HEK293 (cell line): ENCODE data around the gene RECK.

Experiments used
- CTCF ChIA-PET: fragments of 350-600 bp; formaldehyde crosslinking; extraction: SDS; loops from one replicate; lab custom pipeline; 2021; ENCODE audit warnings: antibody characterized with exemption; lab: Yijun Ruan, JAX
- POLR2A ChIA-PET: fragments of 300-600 bp; formaldehyde crosslinking; extraction: SDS; loops from one replicate; lab custom pipeline; 2020; ENCODE audit warnings: antibody characterized with exemption, inconsistent platforms; lab: Yijun Ruan, JAX
- H3K27ac ChIP-seq: fragments of 200-500 bp; sonication (Bioruptor generic); 2 replicates; pipeline ENCODE4 v1.5.1; 2014; ENCODE audit warnings: low read depth, low read length, control low read depth, inconsistent platforms; ENCODE audit errors: extremely low read depth
- H3K36me3 ChIP-seq, 2 experiments: fragments of 200-500 bp in 1 of 2; sonication (Bioruptor generic) in 1 of 2; 1 replicate in 1 of 2; 2 replicates in 1 of 2; pipeline ENCODE4 v1.5.1; 2014 to 2017; ENCODE audit warnings: inconsistent platforms in 2 of 2, low read length in 2 of 2; ENCODE audit not compliant: control insufficient read depth in 2 of 2, insufficient read depth in 1 of 2
- H3K4me1 ChIP-seq: fragments of 200-500 bp; sonication (Bioruptor generic); 2 replicates; pipeline ENCODE4 v1.5.1; 2014; ENCODE audit warnings: mild to moderate bottlenecking, low read length, inconsistent platforms; ENCODE audit not compliant: control insufficient read depth, insufficient read depth
- H3K4me3 ChIP-seq: 2 replicates; pipeline ENCODE4 v1.5.1; 2011; ENCODE audit warnings: low read depth, mild to moderate bottlenecking, control low read depth, low read length, moderate library complexity
- H3K9me3 ChIP-seq: fragments of 200-500 bp; sonication (Bioruptor generic); 2 replicates; pipeline ENCODE4 v1.5.1; 2014; ENCODE audit warnings: low read depth, low read length, inconsistent platforms; ENCODE audit not compliant: control insufficient read depth, insufficient read depth
- GFI1B ChIP-seq: fragments of 450-650 bp; formaldehyde crosslinking; IDR thresholded peaks from 2 replicates; pipeline ENCODE4 v1.5.1; 2016; ENCODE audit warnings: missing biosample characterization, missing genetic modification characterization
- GLIS2 ChIP-seq: fragments of 450-650 bp; formaldehyde crosslinking; IDR thresholded peaks from 2 replicates; pipeline ENCODE4 v1.5.1; 2016; ENCODE audit warnings: missing biosample characterization, missing genetic modification characterization
- KLF10 ChIP-seq: fragments of 450-650 bp; IDR thresholded peaks from 2 replicates; pipeline ENCODE4 v1.5.1; 2018; ENCODE audit warnings: missing biosample characterization, mild to moderate bottlenecking, missing genetic modification characterization
- KLF8 ChIP-seq: fragments of 450-650 bp; formaldehyde crosslinking; IDR thresholded peaks from 2 replicates; pipeline ENCODE4 v1.5.1; 2016; ENCODE audit warnings: missing biosample characterization, missing genetic modification characterization
- PRDM1 ChIP-seq: fragments of 450-650 bp; formaldehyde crosslinking; IDR thresholded peaks from 2 replicates; pipeline ENCODE4; 2016; ENCODE audit warnings: missing biosample characterization, missing genetic modification characterization
- SP3 ChIP-seq: fragments of 450-650 bp; formaldehyde crosslinking; IDR thresholded peaks from 2 replicates; pipeline ENCODE4 v1.5.1; 2016; ENCODE audit warnings: missing biosample characterization, missing genetic modification characterization
- WT1 ChIP-seq: fragments of 450-650 bp; formaldehyde crosslinking; IDR thresholded peaks from 2 replicates; pipeline ENCODE4 v1.5.1; 2016; ENCODE audit warnings: missing biosample characterization, missing genetic modification characterization
- ZBTB17 ChIP-seq: fragments of 450-650 bp; formaldehyde crosslinking; IDR thresholded peaks from 2 replicates; pipeline ENCODE4 v1.5.1; 2016; ENCODE audit warnings: missing biosample characterization, missing genetic modification characterization
- ZBTB20 ChIP-seq: fragments of 450-650 bp; formaldehyde crosslinking; IDR thresholded peaks from 2 replicates; pipeline ENCODE4 v1.5.1; 2016; ENCODE audit warnings: missing biosample characterization, missing genetic modification characterization
- ZFP41 ChIP-seq: fragments of 450-650 bp; formaldehyde crosslinking; IDR thresholded peaks from 2 replicates; pipeline ENCODE4 v1.5.1; 2016; ENCODE audit warnings: missing biosample characterization, missing genetic modification characterization, borderline replicate concordance
- ZNF157 ChIP-seq: fragments of 450-650 bp; formaldehyde crosslinking; IDR thresholded peaks from 2 replicates; pipeline ENCODE4 v1.5.1; 2016; ENCODE audit warnings: missing biosample characterization, missing genetic modification characterization
- ZNF175 ChIP-seq: fragments of 450-650 bp; formaldehyde crosslinking; IDR thresholded peaks from 2 replicates; pipeline ENCODE4 v1.5.1; 2016; ENCODE audit warnings: missing biosample characterization, missing genetic modification characterization
- ZNF239 ChIP-seq: fragments of 450-650 bp; formaldehyde crosslinking; IDR thresholded peaks from 2 replicates; pipeline ENCODE4 v1.5.1; 2016; ENCODE audit warnings: missing biosample characterization, missing genetic modification characterization
- ZNF266 ChIP-seq: fragments of 450-650 bp; formaldehyde crosslinking; IDR thresholded peaks from 2 replicates; pipeline ENCODE4 v1.5.1; 2016; ENCODE audit warnings: missing biosample characterization, missing genetic modification characterization, low read depth
- ZNF324 ChIP-seq: fragments of 450-650 bp; formaldehyde crosslinking; IDR thresholded peaks from 2 replicates; pipeline ENCODE4 v1.5.1; 2016; ENCODE audit warnings: missing biosample characterization, missing genetic modification characterization
- ZNF350 ChIP-seq: fragments of 450-650 bp; formaldehyde crosslinking; IDR thresholded peaks from 2 replicates; pipeline ENCODE4 v1.5.0; 2017; ENCODE audit warnings: missing biosample characterization, mild to moderate bottlenecking, missing genetic modification characterization
- ZNF37A ChIP-seq: fragments of 450-650 bp; IDR thresholded peaks from 2 replicates; pipeline ENCODE4 v1.5.1; 2018; ENCODE audit warnings: missing biosample characterization, missing genetic modification characterization
- ZNF626 ChIP-seq: fragments of 450-650 bp; sonication (Bioruptor Pico); formaldehyde crosslinking; IDR thresholded peaks from 2 replicates; pipeline ENCODE4 v1.5.1; 2018; ENCODE audit warnings: missing biosample characterization, missing genetic modification characterization, inconsistent platforms
- ZNF629 ChIP-seq: fragments of 450-650 bp; formaldehyde crosslinking; IDR thresholded peaks from 2 replicates; pipeline ENCODE4 v1.5.1; 2017; ENCODE audit warnings: missing biosample characterization, missing genetic modification characterization
- ZNF660 ChIP-seq: fragments of 450-650 bp; IDR thresholded peaks from 2 replicates; pipeline ENCODE4 v1.5.1; 2018; ENCODE audit warnings: missing biosample characterization, mild to moderate bottlenecking, missing genetic modification characterization
- ZNF664 ChIP-seq: fragments of 450-650 bp; formaldehyde crosslinking; IDR thresholded peaks from 2 replicates; pipeline ENCODE4 v1.5.1; 2016; ENCODE audit warnings: missing biosample characterization, missing genetic modification characterization
- ZNF670 ChIP-seq: fragments of 450-650 bp; formaldehyde crosslinking; IDR thresholded peaks from 2 replicates; pipeline ENCODE4 v1.5.1; 2016; ENCODE audit warnings: missing biosample characterization, missing genetic modification characterization, low read depth
- ZNF701 ChIP-seq: fragments of 450-650 bp; formaldehyde crosslinking; IDR thresholded peaks from 2 replicates; pipeline ENCODE4 v1.5.1; 2016; ENCODE audit warnings: missing biosample characterization, missing genetic modification characterization
- ZNF747 ChIP-seq: fragments of 450-650 bp; formaldehyde crosslinking; IDR thresholded peaks from 2 replicates; pipeline ENCODE4 v1.5.1; 2016; ENCODE audit warnings: missing biosample characterization, missing genetic modification characterization
- ZNF768 ChIP-seq: fragments of 450-650 bp; formaldehyde crosslinking; IDR thresholded peaks from 2 replicates; pipeline ENCODE4 v1.5.1; 2018; ENCODE audit warnings: missing biosample characterization, mild to moderate bottlenecking, missing genetic modification characterization
- TF ChIP-seq, protein P1 (sequence below): fragments of 450-650 bp; formaldehyde crosslinking; IDR thresholded peaks from 2 replicates; pipeline ENCODE4 v1.5.1; 2016; ENCODE audit warnings: missing biosample characterization, missing genetic modification characterization, low read depth
- TF ChIP-seq, protein P2 (sequence below): fragments of 450-650 bp; formaldehyde crosslinking; IDR thresholded peaks from 2 replicates; pipeline ENCODE4 v1.5.1; 2016; ENCODE audit warnings: missing biosample characterization, missing genetic modification characterization, borderline replicate concordance
- TF ChIP-seq, protein P3 (sequence below): fragments of 450-650 bp; formaldehyde crosslinking; IDR thresholded peaks from 2 replicates; pipeline ENCODE4 v1.5.1; 2016; ENCODE audit warnings: missing biosample characterization, missing genetic modification characterization, borderline replicate concordance

RECK gene

GRCh38 chr9:36169166-36169565, 132.5 kb downstream of the RECK start, which contains the start of gene CCIN:
CCIN (plus strand) TSS chr9:36169388; CDS start chr9:36169503, 115 bp downstream.
- no peak within 1 kb of the TSS for H3K4me3 ChIP-seq
- no peaks in the 10 kb centered on the region for H3K4me1 ChIP-seq
- ChIA-PET POLR2A (interaction anchor here (2.6 kb wide), 1 partner anchor 21 kb away, joined by 16 read pairs; the partner anchor contains the start of gene CLTA), CTCF (interaction anchor here (0.6 to 8.2 kb wide), 6 partner anchors 17 to 1616 kb away, joined by 3 to 172 read pairs (median 4); partner anchors contain the start of gene EXOSC3)
- H3K36me3 ChIP-seq: no peaks in the 10 kb centered on the region
- H3K27ac ChIP-seq: no peak within 1 kb of the TSS
- H3K9me3 ChIP-seq: no peaks in the 10 kb centered on the region
- TF ChIP-seq ZNF266 (tag by site-specific recombination) (no peak), ZFP41 (tag by site-specific recombination) (no peak), ZNF768 (tag by site-specific recombination) (no peak), ZNF157 (no peak), ZNF747 (tag by site-specific recombination) (no peak), ZNF350 (tag by site-specific recombination) (no peak), ZBTB17 (tag by site-specific recombination) (0 out of 2 replicates have a peak, but pooled peaks have one; percentile 21), WT1 (tag by site-specific recombination) (no peak), KLF8 (tag by site-specific recombination) (no peak), ZNF37A (tag by site-specific recombination) (no peak), ZNF239 (tag by site-specific recombination) (no peak), ZNF660 (tag by site-specific recombination) (no peak), ZNF324 (tag by site-specific recombination) (no peak), GLIS2 (tag by site-specific recombination) (no peak), SP3 (tag by site-specific recombination) (no peak), ZNF629 (tag by site-specific recombination) (peak; percentile 53; the same call in 1 of the 2 replicates), ZBTB20 (tag by site-specific recombination) (no peak), ZNF701 (no peak), KLF10 (no peak), ZNF175 (tag by site-specific recombination) (no peak), ZNF664 (tag by site-specific recombination) (no peak), ZNF626 (no peak), GFI1B (no peak), ZNF670 (tag by site-specific recombination) (no peak), PRDM1 (no peak)
- TF ChIP-seq, protein P1, sequence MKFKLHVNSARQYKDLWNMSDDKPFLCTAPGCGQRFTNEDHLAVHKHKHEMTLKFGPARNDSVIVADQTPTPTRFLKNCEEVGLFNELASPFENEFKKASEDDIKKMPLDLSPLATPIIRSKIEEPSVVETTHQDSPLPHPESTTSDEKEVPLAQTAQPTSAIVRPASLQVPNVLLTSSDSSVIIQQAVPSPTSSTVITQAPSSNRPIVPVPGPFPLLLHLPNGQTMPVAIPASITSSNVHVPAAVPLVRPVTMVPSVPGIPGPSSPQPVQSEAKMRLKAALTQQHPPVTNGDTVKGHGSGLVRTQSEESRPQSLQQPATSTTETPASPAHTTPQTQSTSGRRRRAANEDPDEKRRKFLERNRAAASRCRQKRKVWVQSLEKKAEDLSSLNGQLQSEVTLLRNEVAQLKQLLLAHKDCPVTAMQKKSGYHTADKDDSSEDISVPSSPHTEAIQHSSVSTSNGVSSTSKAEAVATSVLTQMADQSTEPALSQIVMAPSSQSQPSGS (tag by site-specific recombination): peak; percentile 37; the same call in 1 of the 2 replicates
- TF ChIP-seq, protein P2, sequence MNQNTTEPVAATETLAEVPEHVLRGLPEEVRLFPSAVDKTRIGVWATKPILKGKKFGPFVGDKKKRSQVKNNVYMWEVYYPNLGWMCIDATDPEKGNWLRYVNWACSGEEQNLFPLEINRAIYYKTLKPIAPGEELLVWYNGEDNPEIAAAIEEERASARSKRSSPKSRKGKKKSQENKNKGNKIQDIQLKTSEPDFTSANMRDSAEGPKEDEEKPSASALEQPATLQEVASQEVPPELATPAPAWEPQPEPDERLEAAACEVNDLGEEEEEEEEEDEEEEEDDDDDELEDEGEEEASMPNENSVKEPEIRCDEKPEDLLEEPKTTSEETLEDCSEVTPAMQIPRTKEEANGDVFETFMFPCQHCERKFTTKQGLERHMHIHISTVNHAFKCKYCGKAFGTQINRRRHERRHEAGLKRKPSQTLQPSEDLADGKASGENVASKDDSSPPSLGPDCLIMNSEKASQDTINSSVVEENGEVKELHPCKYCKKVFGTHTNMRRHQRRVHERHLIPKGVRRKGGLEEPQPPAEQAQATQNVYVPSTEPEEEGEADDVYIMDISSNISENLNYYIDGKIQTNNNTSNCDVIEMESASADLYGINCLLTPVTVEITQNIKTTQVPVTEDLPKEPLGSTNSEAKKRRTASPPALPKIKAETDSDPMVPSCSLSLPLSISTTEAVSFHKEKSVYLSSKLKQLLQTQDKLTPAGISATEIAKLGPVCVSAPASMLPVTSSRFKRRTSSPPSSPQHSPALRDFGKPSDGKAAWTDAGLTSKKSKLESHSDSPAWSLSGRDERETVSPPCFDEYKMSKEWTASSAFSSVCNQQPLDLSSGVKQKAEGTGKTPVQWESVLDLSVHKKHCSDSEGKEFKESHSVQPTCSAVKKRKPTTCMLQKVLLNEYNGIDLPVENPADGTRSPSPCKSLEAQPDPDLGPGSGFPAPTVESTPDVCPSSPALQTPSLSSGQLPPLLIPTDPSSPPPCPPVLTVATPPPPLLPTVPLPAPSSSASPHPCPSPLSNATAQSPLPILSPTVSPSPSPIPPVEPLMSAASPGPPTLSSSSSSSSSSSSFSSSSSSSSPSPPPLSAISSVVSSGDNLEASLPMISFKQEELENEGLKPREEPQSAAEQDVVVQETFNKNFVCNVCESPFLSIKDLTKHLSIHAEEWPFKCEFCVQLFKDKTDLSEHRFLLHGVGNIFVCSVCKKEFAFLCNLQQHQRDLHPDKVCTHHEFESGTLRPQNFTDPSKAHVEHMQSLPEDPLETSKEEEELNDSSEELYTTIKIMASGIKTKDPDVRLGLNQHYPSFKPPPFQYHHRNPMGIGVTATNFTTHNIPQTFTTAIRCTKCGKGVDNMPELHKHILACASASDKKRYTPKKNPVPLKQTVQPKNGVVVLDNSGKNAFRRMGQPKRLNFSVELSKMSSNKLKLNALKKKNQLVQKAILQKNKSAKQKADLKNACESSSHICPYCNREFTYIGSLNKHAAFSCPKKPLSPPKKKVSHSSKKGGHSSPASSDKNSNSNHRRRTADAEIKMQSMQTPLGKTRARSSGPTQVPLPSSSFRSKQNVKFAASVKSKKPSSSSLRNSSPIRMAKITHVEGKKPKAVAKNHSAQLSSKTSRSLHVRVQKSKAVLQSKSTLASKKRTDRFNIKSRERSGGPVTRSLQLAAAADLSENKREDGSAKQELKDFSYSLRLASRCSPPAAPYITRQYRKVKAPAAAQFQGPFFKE (tag by site-specific recombination): no peak
- TF ChIP-seq, protein P3, sequence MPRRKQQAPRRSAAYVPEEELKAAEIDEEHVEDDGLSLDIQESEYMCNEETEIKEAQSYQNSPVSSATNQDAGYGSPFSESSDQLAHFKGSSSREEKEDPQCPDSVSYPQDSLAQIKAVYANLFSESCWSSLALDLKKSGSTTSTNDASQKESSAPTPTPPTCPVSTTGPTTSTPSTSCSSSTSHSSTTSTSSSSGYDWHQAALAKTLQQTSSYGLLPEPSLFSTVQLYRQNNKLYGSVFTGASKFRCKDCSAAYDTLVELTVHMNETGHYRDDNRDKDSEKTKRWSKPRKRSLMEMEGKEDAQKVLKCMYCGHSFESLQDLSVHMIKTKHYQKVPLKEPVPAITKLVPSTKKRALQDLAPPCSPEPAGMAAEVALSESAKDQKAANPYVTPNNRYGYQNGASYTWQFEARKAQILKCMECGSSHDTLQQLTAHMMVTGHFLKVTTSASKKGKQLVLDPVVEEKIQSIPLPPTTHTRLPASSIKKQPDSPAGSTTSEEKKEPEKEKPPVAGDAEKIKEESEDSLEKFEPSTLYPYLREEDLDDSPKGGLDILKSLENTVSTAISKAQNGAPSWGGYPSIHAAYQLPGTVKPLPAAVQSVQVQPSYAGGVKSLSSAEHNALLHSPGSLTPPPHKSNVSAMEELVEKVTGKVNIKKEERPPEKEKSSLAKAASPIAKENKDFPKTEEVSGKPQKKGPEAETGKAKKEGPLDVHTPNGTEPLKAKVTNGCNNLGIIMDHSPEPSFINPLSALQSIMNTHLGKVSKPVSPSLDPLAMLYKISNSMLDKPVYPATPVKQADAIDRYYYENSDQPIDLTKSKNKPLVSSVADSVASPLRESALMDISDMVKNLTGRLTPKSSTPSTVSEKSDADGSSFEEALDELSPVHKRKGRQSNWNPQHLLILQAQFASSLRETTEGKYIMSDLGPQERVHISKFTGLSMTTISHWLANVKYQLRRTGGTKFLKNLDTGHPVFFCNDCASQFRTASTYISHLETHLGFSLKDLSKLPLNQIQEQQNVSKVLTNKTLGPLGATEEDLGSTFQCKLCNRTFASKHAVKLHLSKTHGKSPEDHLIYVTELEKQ (tag by site-specific recombination): no peak
